Endothelial cell of umbilical vein (primary cell): ENCODE measurements around the gene CACNA2D3. TPM values are rescaled to one million over a fixed set of nuclear protein-coding genes. Genes with fewer than 3 reads are reported as not detected.

ENCODE experiments used
- BruUV-seq: library from RNA; stranded (reverse); fragments of 400-500 nt; replicated peaks from 2 replicates; lab custom pipeline; 2021; lab: Mats Ljungman, UMichigan
- CTCF ChIA-PET: fragments of 300-600, 350-600 bp; sonication (Branson Sonifier 250); formaldehyde crosslinking; loops from one replicate; lab custom pipeline; 2021; ENCODE audit warnings: antibody characterized with exemption, inconsistent platforms; lab: Charles Lee
- POLR2A ChIA-PET: fragments of 300-600, 350-600 bp; sonication (Branson Sonifier 250); formaldehyde crosslinking; loops from one replicate; lab custom pipeline; 2021; ENCODE audit warnings: antibody characterized with exemption, inconsistent platforms; lab: Charles Lee
- DNase-seq: peaks from one replicate; pipeline ENCODE4 v3.0.0-alpha.2; 2011; ENCODE audit warnings: low read depth, low spot score
- FAIRE-seq: peaks from 2 replicates; lab custom pipeline; 2011; peaks lifted over from hg19 to GRCh38; lab: Jason Lieb, UNC
- H2AFZ ChIP-seq: 2 replicates; pipeline ENCODE4 v1.6.0; 2012; ENCODE audit warnings: low read depth, low read length, control low read depth, inconsistent platforms
- H3K27ac ChIP-seq: 2 replicates; pipeline ENCODE4 v1.5.1; 2011; ENCODE audit warnings: low read depth, mild to moderate bottlenecking, control low read depth, low read length, moderate library complexity; ENCODE audit not compliant: insufficient read depth
- H3K27me3 ChIP-seq, 2 experiments: 2 replicates each; pipeline versions ENCODE4 v1.6.0 to v1.6.1; 2011; ENCODE audit warnings: low read length in 2 of 2, mixed read lengths in 1 of 2; ENCODE audit not compliant: control insufficient read depth in 2 of 2, insufficient read depth in 2 of 2
- H3K36me3 ChIP-seq, 2 experiments: 2 replicates in 1 of 2; 3 replicates in 1 of 2; pipeline ENCODE4 v1.5.1; 2011; ENCODE audit warnings: low read length in 2 of 2, mild to moderate bottlenecking in 1 of 2, moderate library complexity in 1 of 2; ENCODE audit not compliant: control insufficient read depth in 2 of 2, insufficient read depth in 2 of 2; ENCODE audit errors: extremely low read depth in 1 of 2
- H3K4me1 ChIP-seq: 3 replicates; pipeline ENCODE4 v1.5.1; 2011; ENCODE audit warnings: mild to moderate bottlenecking, low read length; ENCODE audit not compliant: control insufficient read depth, insufficient read depth; ENCODE audit errors: extremely low read depth
- H3K4me2 ChIP-seq: 2 replicates; pipeline ENCODE4 v1.6.1; 2011; ENCODE audit warnings: low read length, control low read depth, mixed read lengths; ENCODE audit not compliant: insufficient read depth
- H3K4me3 ChIP-seq, 3 experiments: fragments of 200-600 bp in 1 of 3; sonication (generic), shearing (Covaris generic) in 1 of 3; replicated peaks in 1 of 3; 2 replicates each; pipeline ENCODE4 v1.5.1; 2011 to 2016; ENCODE audit warnings: control low read depth in 3 of 3, low read length in 3 of 3, mild to moderate bottlenecking in 2 of 3, inconsistent platforms in 1 of 3, low read depth in 1 of 3, moderate library complexity in 1 of 3; ENCODE audit not compliant: insufficient read depth in 1 of 3
- H3K79me2 ChIP-seq: 2 replicates; pipeline ENCODE4 v1.6.0; 2012; ENCODE audit warnings: low read length, inconsistent platforms; ENCODE audit not compliant: control insufficient read depth, insufficient read depth
- H3K9ac ChIP-seq: replicated peaks from 2 replicates; pipeline ENCODE3; 2011; ENCODE audit warnings: low read length, control low read depth; ENCODE audit not compliant: insufficient read depth; ENCODE audit errors: extremely low read depth
- H3K9me1 ChIP-seq: replicated peaks from 3 replicates; pipeline ENCODE4 v1.6.0; 2011; ENCODE audit warnings: mild to moderate bottlenecking, low read length; ENCODE audit not compliant: control insufficient read depth, insufficient read depth; ENCODE audit errors: extremely low read depth
- H3K9me3 ChIP-seq: replicated peaks from 2 replicates; pipeline ENCODE4 v1.5.1; 2012; ENCODE audit warnings: low read length, inconsistent platforms; ENCODE audit not compliant: control insufficient read depth, insufficient read depth
- H4K20me1 ChIP-seq: replicated peaks from 2 replicates; pipeline ENCODE3; 2011; ENCODE audit warnings: mild to moderate bottlenecking, low read length; ENCODE audit not compliant: control insufficient read depth, insufficient read depth; ENCODE audit errors: extremely low read depth
- EZH2 ChIP-seq: IDR thresholded peaks from 2 replicates; pipeline ENCODE4 v1.6.1; 2012; ENCODE audit warnings: borderline replicate concordance, low read depth, mild to moderate bottlenecking, moderate library complexity, low read length, inconsistent platforms; ENCODE audit not compliant: severe bottlenecking
- FOS ChIP-seq: IDR thresholded peaks from 2 replicates; pipeline ENCODE4 v1.6.1; 2011; ENCODE audit warnings: mild to moderate bottlenecking, low read length, moderate library complexity, borderline replicate concordance; ENCODE audit not compliant: insufficient read depth
- GATA2 ChIP-seq: IDR thresholded peaks from 2 replicates; pipeline ENCODE4 v1.7.0; 2011; ENCODE audit warnings: low read depth, mild to moderate bottlenecking, moderate library complexity, mixed read lengths, low read length; ENCODE audit not compliant: insufficient read length, insufficient read depth
- JUN ChIP-seq: IDR thresholded peaks from 2 replicates; pipeline ENCODE4 v1.6.1; 2011; ENCODE audit warnings: borderline replicate concordance, low read depth; ENCODE audit not compliant: insufficient read length, insufficient read depth
- MYC ChIP-seq: IDR thresholded peaks from one replicate; pipeline ENCODE4 v1.6.1; 2011; ENCODE audit warnings: mild to moderate bottlenecking, low read depth, low read length
- POLR2A ChIP-seq: IDR thresholded peaks from 2 replicates; pipeline ENCODE4 v1.6.1; 2012; ENCODE audit warnings: low read depth, mild to moderate bottlenecking, control low read depth, low read length
- POLR2AphosphoS5 ChIP-seq: IDR thresholded peaks from 2 replicates; pipeline ENCODE4 v1.6.1; 2012; ENCODE audit warnings: low read depth, mild to moderate bottlenecking, control low read depth, low read length, moderate library complexity; ENCODE audit not compliant: insufficient read depth
- dilution Hi-C: fragments of 300-500 bp; cut with MboI; formaldehyde crosslinking; loops from one replicate; pipeline ENCODE4 v1.15.0; 2019; ENCODE audit warnings: low sequenced_read_pairs; ENCODE audit not compliant: extremely low pct_ligation_motif_present
- intact Hi-C: fragments of 100-400 bp; cut with micrococcal nuclease; formaldehyde crosslinking; loops from one replicate; pipeline ENCODE4 v1.10.0; 2022
- polyA plus RNA-seq, 4 experiments: library from polyadenylated mRNA; depleted of rRNA in 3 of 4; stranded (reverse) in 3 of 4; unstranded in 1 of 4; fragments of >200 nt; gene quantifications; 2 replicates each; pipeline versions ENCODE4 v1.2.1 to v1.2.3, GENCODE V29; 2011 to 2012; ENCODE audit warnings: missing spikeins in 1 of 4
- total RNA-seq: library from RNA; stranded (reverse); gene quantifications from 2 replicates; pipeline ENCODE4 v1.2.3, GENCODE V29; 2021
- TF ChIP-seq, protein P1 (sequence below): IDR thresholded peaks from 2 replicates; pipeline ENCODE4 v1.6.1; 2011; ENCODE audit not compliant: insufficient read depth, insufficient read length
- TF ChIP-seq, protein P2 (sequence below), 2 donors: IDR thresholded peaks; 1 replicate in 1 of 2; 2 replicates in 1 of 2; pipeline ENCODE4 v1.5.1; 2011; ENCODE audit warnings: low read length in 2 of 2, mild to moderate bottlenecking in 2 of 2, moderate library complexity in 2 of 2, control low read depth in 1 of 2, inconsistent platforms in 1 of 2, low read depth in 1 of 2; ENCODE audit not compliant: insufficient read depth in 1 of 2; ENCODE audit errors: extremely low read depth in 1 of 2

Gene CACNA2D3
- total and polyA plus RNA-seq, 2 donors (not counting 3 experiments of a cell fraction or from before 2014, with no cell fraction given) = not detected

DNA sequence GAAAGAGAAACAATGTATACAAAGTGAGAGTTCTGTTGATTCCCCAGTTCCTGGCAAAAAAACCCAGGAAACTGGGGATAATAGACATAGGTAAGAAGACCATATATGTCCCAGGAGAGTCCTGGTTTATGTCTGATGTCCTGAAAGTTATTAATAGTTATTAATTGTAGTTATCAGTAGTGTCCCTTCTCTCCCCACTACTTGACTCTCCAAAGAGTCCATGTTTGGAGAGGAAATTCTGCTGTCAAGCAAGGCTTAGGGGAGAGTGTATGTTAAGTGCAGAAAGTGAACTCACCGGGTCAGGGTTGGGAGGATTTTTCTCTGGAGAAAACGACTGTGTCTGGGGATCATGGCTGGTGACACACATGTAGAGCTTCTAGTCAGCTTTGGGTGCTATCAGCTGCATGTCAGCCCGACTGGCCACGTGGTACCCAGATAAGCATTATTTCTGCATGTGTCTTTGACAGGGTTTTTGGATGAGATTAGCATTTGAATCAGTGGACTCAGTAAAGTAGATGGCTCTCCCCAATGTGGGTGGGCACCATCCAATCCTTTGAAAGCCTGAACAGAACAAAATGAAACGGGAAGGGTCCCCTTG, 80.4 kb downstream of the CACNA2D3 start:
- intact Hi-C loops = no loop called here
- Histone ChIP-seq H3K27ac (no peak overlapping the region), H3K79me2 (no peaks in the 10 kb centered on the region), H3K36me3 (no peaks in the 10 kb centered on the region), H3K4me1 (no peaks in the 10 kb centered on the region), H3K27me3 (no peaks in the 10 kb centered on the region), H4K20me1 (no peaks in the 10 kb centered on the region), H3K9me3 (peaks cover 4% of the 10 kb centered on the region), H2AFZ (no peak overlapping the region), H3K9ac (no peak overlapping the region), H3K9me1 (no peaks in the 10 kb centered on the region), H3K4me3 (no peak overlapping the region), H3K4me2 (no peak overlapping the region)
- no peak for TF ChIP-seq FOS
- TF ChIP-seq POLR2A = no peak
- FAIRE-seq (no peak), DNase-seq (no peak)
- CTCF ChIA-PET = no interaction called here
- POLR2A ChIA-PET = no interaction called here
- BruUV-seq = no TSS peak
- dilution Hi-C loops = no loop called here

DNA sequence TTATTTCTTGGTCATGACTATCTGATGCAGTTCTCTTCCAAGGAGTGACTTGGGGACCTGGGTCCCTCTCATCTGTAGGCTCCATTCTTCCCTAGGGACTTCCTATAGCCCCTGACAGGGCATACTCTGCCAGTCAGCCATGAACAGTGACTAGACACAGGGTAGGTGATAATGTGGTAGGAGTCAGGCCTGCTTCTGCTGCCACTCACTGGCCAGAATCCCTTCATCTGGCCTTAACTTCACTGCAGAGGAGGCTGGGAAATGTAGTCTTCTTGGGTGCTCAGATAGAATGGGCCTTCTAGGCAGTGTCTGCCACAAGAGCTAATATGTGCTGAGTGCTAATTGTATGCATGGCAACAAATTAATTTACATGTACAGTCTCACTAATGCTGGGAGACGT, 84.5 kb downstream of the CACNA2D3 start:
- Histone ChIP-seq H3K9me3 (peaks cover 4% of the 10 kb centered on the region), H3K9me1 (no peaks in the 10 kb centered on the region), H3K79me2 (no peaks in the 10 kb centered on the region), H3K36me3 (no peaks in the 10 kb centered on the region), H3K4me2 (no peak overlapping the region), H3K27me3 (no peaks in the 10 kb centered on the region), H3K9ac (no peak overlapping the region), H3K4me1 (no peaks in the 10 kb centered on the region), H2AFZ (no peak overlapping the region), H3K4me3 (no peak overlapping the region), H3K27ac (no peak overlapping the region), H4K20me1 (no peaks in the 10 kb centered on the region)
- no peak for DNase-seq
- TF ChIP-seq MYC = no peak
- TF ChIP-seq, protein P1, sequence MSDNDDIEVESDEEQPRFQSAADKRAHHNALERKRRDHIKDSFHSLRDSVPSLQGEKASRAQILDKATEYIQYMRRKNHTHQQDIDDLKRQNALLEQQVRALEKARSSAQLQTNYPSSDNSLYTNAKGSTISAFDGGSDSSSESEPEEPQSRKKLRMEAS = no peak
- no peak for TF ChIP-seq EZH2
- no peak for TF ChIP-seq POLR2AphosphoS5
- TF ChIP-seq GATA2 = no peak
- no peak for TF ChIP-seq FOS
- TF ChIP-seq JUN = no peak
- TF ChIP-seq, protein P2, sequence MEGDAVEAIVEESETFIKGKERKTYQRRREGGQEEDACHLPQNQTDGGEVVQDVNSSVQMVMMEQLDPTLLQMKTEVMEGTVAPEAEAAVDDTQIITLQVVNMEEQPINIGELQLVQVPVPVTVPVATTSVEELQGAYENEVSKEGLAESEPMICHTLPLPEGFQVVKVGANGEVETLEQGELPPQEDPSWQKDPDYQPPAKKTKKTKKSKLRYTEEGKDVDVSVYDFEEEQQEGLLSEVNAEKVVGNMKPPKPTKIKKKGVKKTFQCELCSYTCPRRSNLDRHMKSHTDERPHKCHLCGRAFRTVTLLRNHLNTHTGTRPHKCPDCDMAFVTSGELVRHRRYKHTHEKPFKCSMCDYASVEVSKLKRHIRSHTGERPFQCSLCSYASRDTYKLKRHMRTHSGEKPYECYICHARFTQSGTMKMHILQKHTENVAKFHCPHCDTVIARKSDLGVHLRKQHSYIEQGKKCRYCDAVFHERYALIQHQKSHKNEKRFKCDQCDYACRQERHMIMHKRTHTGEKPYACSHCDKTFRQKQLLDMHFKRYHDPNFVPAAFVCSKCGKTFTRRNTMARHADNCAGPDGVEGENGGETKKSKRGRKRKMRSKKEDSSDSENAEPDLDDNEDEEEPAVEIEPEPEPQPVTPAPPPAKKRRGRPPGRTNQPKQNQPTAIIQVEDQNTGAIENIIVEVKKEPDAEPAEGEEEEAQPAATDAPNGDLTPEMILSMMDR (IDR thresholded peaks at IDR 0.05; ENCODE audit: extremely low read depth in 1 of 2, insufficient read depth in 1 of 2, low read depth in 1 of 2, low read length in 2 of 2) = no peak
- TF ChIP-seq POLR2A = no peak
- dilution Hi-C loops = no loop called here
- ChIA-PET POLR2A (no interaction called here), CTCF (no interaction called here)
- BruUV-seq = no TSS peak
- intact Hi-C loops = no loop called here
- FAIRE-seq = no peak
